HG02588 (cell line): ENCODE measurements around the gene TRAPPC4.

Experiments used
- ATAC-seq: cut with Tn5 transposase; IDR thresholded peaks from one replicate; pipeline ENCODE4 v1.9.1; 2021; ENCODE audit warnings: mild to moderate bottlenecking, moderate library complexity; ENCODE audit not compliant: unreplicated experiment

TRAPPC4 gene

GRCh38 chr11:119061256-119061655, 42.7 kb downstream of the TRAPPC4 start:
- ATAC-seq: no peak

- no peak for ATAC-seq
Observed at GRCh38 chr11:119062779-119063178, 44.2 kb downstream of the TRAPPC4 start.

- no peak for ATAC-seq
Observed at GRCh38 chr11:119065369-119065768, 46.8 kb downstream of the TRAPPC4 start.

GRCh38 chr11:119067371-119068222, 49.0 kb downstream of the TRAPPC4 start, which contains the start of gene VPS11:
TSS of gene VPS11 (plus strand) at chr11:119067818. CDS start at chr11:119067824, 6 bp downstream.
- peak; percentile 94 for ATAC-seq
